A549 (cell line): ENCODE results near the gene KRABD2.

ENCODE experiments used
- BHLHE40 ChIP-seq: IDR thresholded peaks from 2 replicates; pipeline ENCODE4 v1.6.1; 2012; ENCODE audit warnings: low read depth, low read length, inconsistent platforms
- CTCF ChIP-seq: fragments of >200 bp; sonication (Bioruptor Twin); formaldehyde crosslinking; IDR thresholded peaks from 3 replicates; pipeline ENCODE4 v1.5.1; 2016
- EP300 ChIP-seq, 2 experiments: fragments of >200 bp; sonication (Bioruptor Twin); formaldehyde crosslinking; IDR thresholded peaks; 2 replicates in 1 of 2; 3 replicates in 1 of 2; pipeline ENCODE4 v1.6.1; 2016 to 2017
- MAFK ChIP-seq: fragments of 450-650 bp; IDR thresholded peaks from 2 replicates; pipeline ENCODE4 v1.6.1; 2014; ENCODE audit not compliant: partially characterized antibody
- MAX ChIP-seq: IDR thresholded peaks from 2 replicates; pipeline ENCODE4 v1.6.1; 2012
- MYC ChIP-seq: IDR thresholded peaks from 2 replicates; pipeline ENCODE4 v1.6.1; 2012; ENCODE audit warnings: mild to moderate bottlenecking, inconsistent platforms, low read length, improper control_type of control experiment, borderline replicate concordance
- PHF8 ChIP-seq: fragments of 200-600 bp; sonication (generic); IDR thresholded peaks from 2 replicates; pipeline ENCODE4 v1.6.1; 2016; ENCODE audit warnings: low read depth, mild to moderate bottlenecking, antibody characterized with exemption, moderate library complexity, borderline replicate concordance
- REST ChIP-seq: fragments of 200-600 bp; sonication (generic); IDR thresholded peaks from 2 replicates; pipeline ENCODE4 v1.6.1; 2016; ENCODE audit warnings: antibody characterized with exemption, mild to moderate bottlenecking, moderate library complexity

GRCh38 chr17:8387914-8388651, 11.6 kb upstream of the KRABD2 start:
- TF ChIP-seq MAX, result no peak
- TF ChIP-seq PHF8, result no peak
- no peak for TF ChIP-seq CTCF
- TF ChIP-seq MYC, result no peak
- TF ChIP-seq REST, result no peak
- TF ChIP-seq BHLHE40, result no peak
- TF ChIP-seq MAFK, result no peak
- TF ChIP-seq EP300 (IDR thresholded peaks at IDR 0.05), result no peak
